Heart right ventricle (tissue), 16 donors: Measurements from ENCODE around the gene ATP5PD. TPM values are rescaled to one million over a fixed set of nuclear protein-coding genes. Genes with fewer than 3 reads are reported as not detected.
A peak's percentile ranks its signal among the peaks of the same experiment; 100 is the strongest.

Experiments used
- ATAC-seq, 8 donors: fragments of 200-7000 bp; cut with Tn5 transposase; one replicate each; pipeline ENCODE4 v1.9.1; 2020; ENCODE audit warnings: mild to moderate bottlenecking in 8 of 8, moderate library complexity in 8 of 8, moderate number of reproducible peaks in 1 of 8
- DNase-seq, 2 donors: peaks; one replicate each; pipeline ENCODE4 v3.0.0-alpha.2; 2020
- H3K27ac ChIP-seq, 10 donors: fragments of 200-600 bp; sonication (generic) in 2 of 10; one replicate each; pipeline versions ENCODE4 v1.5.0 to v1.8.0; 2020 to 2022; ENCODE audit warnings: mild to moderate bottlenecking in 3 of 10
- H3K27me3 ChIP-seq, 7 donors: fragments of 200-600 bp; one replicate each; pipeline ENCODE4 v1.8.0; 2021 to 2022; ENCODE audit warnings: mild to moderate bottlenecking in 2 of 7
- H3K36me3 ChIP-seq, 9 donors: fragments of 200-600 bp; sonication (generic) in 1 of 9; one replicate each; pipeline versions ENCODE4 v1.5.0 to v1.8.0; 2020 to 2022; ENCODE audit warnings: mild to moderate bottlenecking in 2 of 9
- H3K4me1 ChIP-seq, 9 donors: fragments of 200-600 bp; sonication (generic) in 1 of 9; one replicate each; pipeline versions ENCODE4 v1.5.0 to v1.8.0; 2020 to 2022; ENCODE audit warnings: mild to moderate bottlenecking in 4 of 9
- H3K4me3 ChIP-seq, 10 donors: fragments of 200-600 bp; sonication (generic) in 2 of 10; one replicate each; pipeline versions ENCODE4 v1.5.0 to v1.8.0; 2020 to 2022; ENCODE audit warnings: mild to moderate bottlenecking in 7 of 10, moderate library complexity in 2 of 10
- H3K9me3 ChIP-seq, 11 donors: fragments of 200-600 bp in 10 of 11; sonication (generic) in 2 of 11; one replicate each; pipeline versions ENCODE4 v1.5.0 to v1.8.0; 2013 to 2022; ENCODE audit warnings: mild to moderate bottlenecking in 2 of 11, control low read depth in 1 of 11, moderate library complexity in 1 of 11
- WGBS, 2 donors: extraction: QIAGEN DNeasy Blood & Tissue Kit; methylation state at CpG; one replicate each; pipeline ENCODE4 v1.1.7; 2013; ENCODE audit warnings: inconsistent platforms in 1 of 2; 5-methylcytosine and 5-hydroxymethylcytosine counted together
- intact Hi-C, 10 donors: fragments of 100-400 bp; cut with DNase I; formaldehyde crosslinking; loops; one replicate each; pipeline versions ENCODE4 v1.11.1 to v1.14.2; 2022
- polyA plus RNA-seq, 2 donors: library from polyadenylated mRNA; stranded (reverse); fragments of 200-250 nt; gene quantifications; one replicate each; pipeline ENCODE4 v1.2.3, GENCODE V29; 2013
- total RNA-seq, 10 donors: library from RNA; stranded (reverse); fragmentation: NEBNext Ultra II Directional in 3 of 10; extraction: Animal tissue kit (Norgen Biotek cat#: 25700) in 3 of 10; gene quantifications; one replicate each; pipeline versions ENCODE4 v1.2.1 to v1.2.4, GENCODE V29; 2021 to 2023
- TF ChIP-seq, protein P1 (sequence below), 9 donors: fragments of 200-600 bp; sonication (generic) in 2 of 9; IDR thresholded peaks; one replicate each; pipeline versions ENCODE4 v1.5.0 to v1.8.0; 2021 to 2022; ENCODE audit warnings: antibody characterized with exemption in 9 of 9, mild to moderate bottlenecking in 5 of 9, moderate library complexity in 1 of 9
- donor health status: Arrhythmogenic right ventricular cardiomyopathy.
- donor health status: ischemic (EF 13 %, LVEDD 7.1; RV severe dilation, severe dysfunction).
- donor health status: healthy with polysubstance abuse.
- donor health status: DM: no; HTN: yes; CAD: no.
- donor health status: DM: no; HTN: no; CAD: no.
- donor health status: ischemic (EF 25% LVEDD 6.9; RV normal size, moderate dysfunction).
- donor health status: ischemic (EF 25% LVEDD 5.7; RV mildly dilated, moderate dysfunction).
- donor health status: healthy.
- donor health status: DM: yes; HTN: yes; CAD: no.
- donor health status: Ischemic cardiomyopathy.
- donor health status: ischemic (EF 35%, LVEDD 5.7; RV mildly dilated, moderate dysfunction).
- donor health status: nonischemic (EF 11% LVEDD 7.7; RV severe dilation, severe dysfunction).
- donor health status: DM: yes; HTN: yes; CAD: no.
- donor health status: PGD.
- donor health status: ischemic (EF 29% LVEDD 5.4; RV normal size, mild dysfunction).
- donor health status: nonischemic (EF 23%, LVEDD 6.1; RV moderate dilation, normal function).

ATP5PD gene
- total and polyA plus RNA-seq, 12 donors: 678 to 2,296 (median 875) TPM

DNA sequence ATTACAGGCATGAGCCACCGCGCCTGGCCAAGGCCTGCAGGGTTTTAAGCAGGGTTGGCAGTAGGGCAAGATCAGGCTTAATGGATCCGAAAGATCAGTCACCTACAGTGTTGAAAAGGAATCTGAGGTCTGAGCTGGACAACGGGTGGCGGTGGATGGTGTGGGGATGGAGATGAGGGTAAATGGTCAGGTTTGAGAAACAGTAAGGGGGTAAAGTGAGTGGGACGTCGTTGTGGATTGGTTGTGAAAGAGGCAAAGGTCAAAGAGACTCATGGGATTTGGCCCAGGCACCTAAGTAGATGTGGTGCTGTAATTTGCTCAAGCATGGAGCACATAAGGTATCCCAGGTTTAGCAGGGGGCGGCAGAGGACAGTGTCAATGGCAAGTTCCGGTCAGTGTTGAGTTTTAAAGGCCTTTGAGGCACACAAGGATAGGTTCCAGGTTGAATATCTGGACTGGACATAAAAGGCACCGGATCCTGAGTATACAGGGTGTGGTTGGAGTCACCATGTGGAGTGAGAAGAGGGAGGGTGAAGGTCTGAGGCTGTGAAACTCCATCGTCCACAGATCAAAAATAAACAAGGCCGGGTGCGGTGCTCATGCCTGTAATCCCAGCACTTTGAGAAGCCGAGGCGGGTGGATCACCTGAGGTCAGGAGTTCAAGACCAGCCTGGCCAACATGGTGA lies 39.9 kb upstream of the ATP5PD start:
- 84 to 86% methylated on average over 15 of the region's 15 CpGs for WGBS, 2 donors
- TF ChIP-seq, protein P1, sequence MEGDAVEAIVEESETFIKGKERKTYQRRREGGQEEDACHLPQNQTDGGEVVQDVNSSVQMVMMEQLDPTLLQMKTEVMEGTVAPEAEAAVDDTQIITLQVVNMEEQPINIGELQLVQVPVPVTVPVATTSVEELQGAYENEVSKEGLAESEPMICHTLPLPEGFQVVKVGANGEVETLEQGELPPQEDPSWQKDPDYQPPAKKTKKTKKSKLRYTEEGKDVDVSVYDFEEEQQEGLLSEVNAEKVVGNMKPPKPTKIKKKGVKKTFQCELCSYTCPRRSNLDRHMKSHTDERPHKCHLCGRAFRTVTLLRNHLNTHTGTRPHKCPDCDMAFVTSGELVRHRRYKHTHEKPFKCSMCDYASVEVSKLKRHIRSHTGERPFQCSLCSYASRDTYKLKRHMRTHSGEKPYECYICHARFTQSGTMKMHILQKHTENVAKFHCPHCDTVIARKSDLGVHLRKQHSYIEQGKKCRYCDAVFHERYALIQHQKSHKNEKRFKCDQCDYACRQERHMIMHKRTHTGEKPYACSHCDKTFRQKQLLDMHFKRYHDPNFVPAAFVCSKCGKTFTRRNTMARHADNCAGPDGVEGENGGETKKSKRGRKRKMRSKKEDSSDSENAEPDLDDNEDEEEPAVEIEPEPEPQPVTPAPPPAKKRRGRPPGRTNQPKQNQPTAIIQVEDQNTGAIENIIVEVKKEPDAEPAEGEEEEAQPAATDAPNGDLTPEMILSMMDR (IDR thresholded peaks at IDR 0.05): no peak
- ATAC-seq: no peak
- intact Hi-C loops: no loop called here
- no peaks in the 10 kb centered on the region for H3K9me3 ChIP-seq
- H3K4me1 ChIP-seq: peaks cover 13 to 57% (median 35%) of the 10 kb centered on the region in 9 donors
- no peaks in the 10 kb centered on the region for H3K36me3 ChIP-seq
- H3K27me3 ChIP-seq: no peaks in the 10 kb centered on the region
- H3K4me3 ChIP-seq: peak overlapping the region in 2 of 10 donors; percentile 73 to 77
- DNase-seq: no peak
- peak overlapping the region in 7 of 10 donors; percentile 68 to 95 (median 92) for H3K27ac ChIP-seq

DNA sequence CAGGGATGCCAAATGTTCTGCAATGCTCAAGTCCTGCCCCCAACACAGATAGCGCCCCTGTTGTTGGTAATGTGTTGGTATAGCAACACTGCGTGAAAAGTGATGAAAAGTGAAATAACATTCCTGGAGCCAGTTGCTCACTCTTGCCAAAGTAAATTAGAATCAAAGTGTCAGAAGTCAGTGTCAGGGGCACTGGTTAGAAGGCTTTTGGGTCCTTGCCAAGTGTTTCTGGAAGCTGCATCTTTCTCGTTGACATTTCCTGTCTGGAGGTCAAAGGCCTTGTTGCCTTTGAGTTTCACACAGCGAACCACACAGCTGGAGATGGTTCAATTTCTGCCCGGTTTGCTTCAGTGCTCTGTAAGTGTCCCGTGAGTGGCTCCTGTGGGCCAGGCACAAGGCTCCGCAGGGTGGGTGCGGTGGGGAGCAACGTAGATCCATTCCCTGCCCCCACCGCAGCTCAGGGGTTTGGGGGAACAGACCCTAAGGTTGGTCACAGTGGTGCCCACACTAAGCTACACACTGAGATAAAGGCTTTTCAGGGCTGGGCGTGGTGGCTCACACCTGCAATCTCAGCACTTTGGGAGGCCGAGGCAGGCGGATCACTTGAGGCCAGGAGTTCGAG lies 37.4 kb upstream of the ATP5PD start:
- intact Hi-C loops: no loop called here
- no peaks in the 10 kb centered on the region for H3K36me3 ChIP-seq
- ATAC-seq (no peak), DNase-seq (no peak)
- peaks cover 8 to 44% (median 29%) of the 10 kb centered on the region in 9 donors for H3K4me1 ChIP-seq
- H3K4me3 ChIP-seq: no peak overlapping the region
- TF ChIP-seq, protein P1 (IDR thresholded peaks at IDR 0.05): no peak
- H3K9me3 ChIP-seq: no peaks in the 10 kb centered on the region
- no peak overlapping the region for H3K27ac ChIP-seq
- no peaks in the 10 kb centered on the region for H3K27me3 ChIP-seq
- 55 to 57% methylated on average over 14 of the region's 14 CpGs for WGBS, 2 donors

GRCh38 chr17:75082683-75083082 lies 35.9 kb upstream of the ATP5PD start:
- Histone ChIP-seq H3K4me1 (peaks cover 9 to 45% (median 29%) of the 10 kb centered on the region in 9 donors), H3K27ac (no peak overlapping the region), H3K9me3 (no peaks in the 10 kb centered on the region), H3K36me3 (no peaks in the 10 kb centered on the region), H3K4me3 (no peak overlapping the region), H3K27me3 (no peaks in the 10 kb centered on the region)
- intact Hi-C loops: no loop called here
- TF ChIP-seq, protein P1 (IDR thresholded peaks at IDR 0.05): no peak
- DNase-seq: no peak
- WGBS, 2 donors: 83 to 89% methylated on average over 6 of the region's 6 CpGs
- no peak for ATAC-seq

DNA sequence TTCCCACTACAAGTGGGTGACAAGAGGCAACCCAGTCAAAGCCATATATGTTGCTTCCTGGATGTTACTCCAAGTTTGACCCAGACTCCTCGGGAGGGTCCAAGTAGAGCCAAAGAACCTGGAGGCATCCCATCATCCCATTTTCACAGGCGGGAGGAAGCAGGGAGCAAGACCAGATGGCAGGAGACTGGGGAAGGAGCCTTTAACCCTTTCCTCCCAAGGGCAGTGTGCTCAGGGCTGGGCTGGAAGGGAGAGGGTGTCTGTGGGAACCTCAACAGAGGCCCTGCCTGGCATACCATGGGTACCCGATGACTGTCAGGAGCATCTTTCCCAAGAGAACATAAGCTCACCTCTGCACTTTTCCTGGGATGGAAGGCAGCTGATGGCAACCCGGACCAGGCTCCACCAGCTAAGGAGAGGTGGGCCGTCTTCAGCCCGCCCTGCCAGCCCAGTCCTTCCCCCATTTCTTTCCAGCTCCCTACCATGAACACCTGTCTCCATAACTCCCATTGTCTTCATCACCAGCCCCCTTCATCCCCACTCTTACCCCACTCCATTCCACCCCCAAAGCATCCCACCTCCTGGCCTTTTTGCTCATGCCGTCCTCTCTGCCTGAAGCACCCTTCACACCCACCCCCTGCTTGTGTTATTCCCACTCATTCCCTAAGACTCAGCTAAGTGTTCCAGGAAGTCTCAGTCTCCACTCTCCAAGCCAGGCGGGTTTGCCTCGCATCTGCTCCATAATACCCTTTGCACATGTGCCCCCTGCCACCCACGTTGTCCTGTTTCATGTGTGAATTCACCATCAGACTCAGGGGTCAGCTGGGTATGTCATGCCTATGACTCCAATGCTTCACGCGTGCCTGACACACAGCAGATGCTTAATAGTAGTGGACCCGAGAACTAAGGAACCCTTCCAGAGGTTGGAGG lies 35.1 kb upstream of the ATP5PD start:
- Histone ChIP-seq H3K27me3 (no peaks in the 10 kb centered on the region), H3K27ac (no peak overlapping the region), H3K9me3 (no peaks in the 10 kb centered on the region), H3K4me1 (peaks cover 7 to 44% (median 30%) of the 10 kb centered on the region in 9 donors), H3K4me3 (no peak overlapping the region), H3K36me3 (no peaks in the 10 kb centered on the region)
- ATAC-seq (no peak), DNase-seq (no peak)
- TF ChIP-seq, protein P1 (IDR thresholded peaks at IDR 0.05): no peak
- WGBS, 2 donors: 80 to 81% methylated on average over 13 of the region's 13 CpGs
- intact Hi-C loops: no loop called here
